ENCODE measurements around the gene WNT5B.
A peak's percentile ranks its signal among the peaks of the same experiment; 100 is the strongest.

Gene WNT5B

DNA sequence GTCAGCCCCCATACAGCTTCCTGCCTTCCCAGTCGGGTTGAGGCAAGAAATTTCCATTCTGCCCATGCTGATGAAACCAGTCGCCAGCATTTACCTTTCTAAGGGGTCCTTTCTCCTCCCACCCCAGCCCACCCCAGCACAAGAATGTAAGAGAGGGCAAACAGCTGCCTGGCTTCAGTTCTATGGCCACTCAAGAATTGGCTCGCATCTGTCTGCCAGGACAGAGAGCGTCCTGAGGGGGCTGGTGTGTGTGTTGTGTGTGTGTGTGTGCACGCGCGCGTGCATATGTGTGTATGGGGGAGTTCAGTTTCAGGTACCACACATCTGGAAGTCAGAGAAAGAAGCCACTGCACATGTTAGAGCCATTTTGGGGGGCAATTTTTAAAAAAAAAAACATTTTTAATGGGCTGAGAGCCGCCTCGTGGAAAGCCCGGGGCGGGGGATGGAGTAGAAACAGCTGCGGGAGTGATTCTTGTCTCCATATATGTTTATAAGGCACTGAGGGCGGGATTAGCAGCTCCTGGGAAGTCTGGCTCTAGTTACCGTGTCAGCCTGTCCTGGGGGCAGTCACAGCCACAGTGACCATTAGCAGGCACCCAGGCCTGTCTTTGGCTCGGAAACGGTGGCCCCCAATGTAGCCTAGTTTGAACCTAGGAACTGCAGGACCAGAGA, at the start of gene WNT5B:
TSS of gene WNT5B (plus strand) at position 566 of the 672 bp plus-strand sequence. CDS start 2,124 bp downstream, outside the sequence.
- no peak for FAIRE-seq

DNA sequence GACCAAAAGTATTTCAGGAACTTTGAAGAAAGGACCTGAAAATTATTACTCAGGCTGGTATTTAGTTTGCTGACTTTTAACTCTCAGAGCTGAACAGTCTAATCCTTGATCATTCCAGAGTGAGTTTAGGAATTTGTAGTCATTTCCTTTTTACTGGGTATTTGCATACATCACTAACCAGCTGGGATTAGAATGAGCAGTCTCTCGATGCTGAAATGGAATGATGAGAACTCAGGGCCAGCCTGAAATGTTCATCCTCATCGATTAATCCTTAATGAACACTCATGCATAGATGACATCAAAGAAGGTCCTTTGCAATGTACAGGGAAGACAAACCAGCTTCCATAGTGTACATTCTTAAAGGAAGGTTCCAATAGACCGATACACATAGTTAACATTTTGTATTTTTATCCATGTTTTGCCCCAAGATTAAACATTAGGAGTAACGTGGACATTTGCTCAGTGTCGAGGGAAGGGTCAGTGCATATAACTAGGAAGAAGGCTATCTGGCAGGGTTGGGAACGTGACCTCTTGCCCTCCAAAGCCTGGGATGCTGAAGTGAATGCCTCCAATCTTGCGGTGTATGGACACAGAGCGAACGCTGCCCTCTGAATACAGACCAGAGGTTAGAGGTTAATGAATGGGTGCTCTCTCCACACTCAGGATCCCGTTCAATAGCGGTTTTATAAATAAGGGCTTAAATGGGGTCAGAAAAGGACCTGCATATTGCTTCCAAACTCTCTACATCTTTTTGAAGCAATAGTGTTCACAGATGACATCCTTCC, 49.2 kb upstream of the WNT5B start:
- no peak for FAIRE-seq

DNA sequence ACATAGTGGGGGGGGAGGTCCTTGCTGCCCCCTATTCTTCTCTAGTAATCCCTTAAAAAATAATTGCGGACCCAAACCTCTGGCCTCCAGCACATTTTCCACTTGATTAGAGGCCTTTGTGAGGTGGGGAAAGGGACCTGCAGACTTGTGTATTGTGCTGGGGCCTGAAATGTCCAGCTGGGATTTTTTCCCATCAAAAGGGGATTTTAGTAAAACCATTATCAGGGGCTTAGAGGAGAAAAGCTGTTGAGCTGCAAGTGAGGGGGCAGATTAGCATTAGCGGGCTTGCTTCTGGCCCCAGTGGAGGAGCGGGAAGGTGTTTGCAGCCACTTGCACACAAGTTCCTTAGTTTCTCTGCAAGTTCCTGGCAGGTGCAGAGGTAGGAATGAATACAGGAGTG, 48.5 kb upstream of the WNT5B start:
- FAIRE-seq = no peak

DNA sequence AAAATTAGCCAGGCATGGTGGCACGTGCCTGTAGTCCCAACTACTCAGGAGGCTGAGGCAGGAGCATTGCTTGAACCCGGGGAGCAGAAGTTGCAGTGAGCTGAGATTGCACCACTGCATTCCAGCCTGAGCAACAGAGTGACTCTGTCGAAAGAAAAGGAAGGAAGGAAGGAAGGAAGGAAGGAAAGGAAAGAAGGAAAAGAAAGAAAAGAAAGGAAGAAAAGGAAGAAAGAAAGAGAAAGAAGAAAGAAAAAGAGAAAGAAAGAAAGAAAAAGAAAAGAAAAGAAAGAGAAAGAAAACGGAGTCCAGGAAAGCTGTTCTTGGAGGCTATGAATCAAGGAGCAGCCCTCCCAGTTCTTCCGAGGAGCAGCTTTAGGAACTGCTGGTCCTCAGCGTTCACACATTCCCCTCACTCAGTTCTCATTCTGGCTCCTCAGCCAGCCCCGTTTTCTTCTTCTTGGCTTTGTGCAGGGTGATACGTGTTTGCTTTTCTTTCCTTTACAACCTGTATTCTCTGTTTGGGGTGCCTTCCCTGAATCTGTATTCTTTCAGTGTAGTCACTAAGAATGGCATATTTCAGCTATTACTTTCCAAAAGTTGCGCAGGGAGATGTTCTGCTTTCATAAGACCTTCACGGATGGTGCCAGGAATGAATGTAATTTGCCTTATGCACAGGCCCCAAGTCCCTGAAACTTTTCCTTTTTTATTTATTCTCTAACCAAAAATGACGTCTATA, 46.9 kb upstream of the WNT5B start:
- no peak for FAIRE-seq

DNA sequence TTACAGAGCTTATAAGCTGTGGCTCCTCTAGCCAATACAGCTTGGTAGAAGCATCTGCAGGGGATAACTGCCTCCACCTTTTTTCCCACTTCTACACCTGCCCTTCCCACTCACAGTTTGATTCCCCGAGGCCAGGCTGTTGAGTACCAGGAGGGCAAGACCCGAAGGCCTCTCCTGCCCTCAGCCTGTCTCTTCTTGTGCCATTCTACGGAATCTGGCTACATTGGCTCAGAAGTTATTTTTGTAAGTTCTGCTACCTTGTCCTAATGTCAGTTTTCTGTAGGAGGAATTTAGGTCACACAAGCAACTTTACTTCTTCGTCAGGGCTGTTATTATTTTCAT, 46.4 kb upstream of the WNT5B start:
- no peak for FAIRE-seq

DNA sequence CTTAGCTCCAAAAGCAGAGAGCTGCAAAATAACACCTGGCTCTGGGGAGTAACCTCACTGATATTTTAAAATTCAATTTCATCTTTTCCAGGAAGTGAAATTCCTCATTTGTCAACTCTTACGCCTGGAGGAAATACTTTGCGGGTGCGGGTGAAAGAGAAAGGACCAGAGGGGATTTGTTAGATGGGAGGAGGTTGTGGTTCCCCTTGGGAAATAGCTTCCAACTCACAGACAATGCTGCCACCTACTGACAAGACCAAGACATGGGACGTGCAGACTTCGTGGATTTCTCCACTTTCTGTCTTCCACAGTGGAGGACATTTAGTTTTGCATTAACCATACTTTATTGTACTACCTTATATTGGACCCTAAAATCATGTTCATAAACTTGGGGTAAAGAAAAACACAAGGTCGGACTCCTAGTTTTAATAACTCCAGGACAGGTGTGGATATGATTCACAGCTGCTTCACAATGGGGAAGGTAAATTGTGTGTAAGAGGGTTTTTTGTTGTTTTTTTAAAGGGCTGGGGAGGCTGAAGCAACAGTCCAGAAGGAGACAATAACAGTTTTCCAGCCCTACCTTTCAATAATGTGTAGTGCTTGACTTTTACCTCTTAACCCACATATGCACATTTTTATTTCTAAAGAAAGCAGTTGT, 45.5 kb upstream of the WNT5B start:
- peak; percentile 70 for FAIRE-seq

DNA sequence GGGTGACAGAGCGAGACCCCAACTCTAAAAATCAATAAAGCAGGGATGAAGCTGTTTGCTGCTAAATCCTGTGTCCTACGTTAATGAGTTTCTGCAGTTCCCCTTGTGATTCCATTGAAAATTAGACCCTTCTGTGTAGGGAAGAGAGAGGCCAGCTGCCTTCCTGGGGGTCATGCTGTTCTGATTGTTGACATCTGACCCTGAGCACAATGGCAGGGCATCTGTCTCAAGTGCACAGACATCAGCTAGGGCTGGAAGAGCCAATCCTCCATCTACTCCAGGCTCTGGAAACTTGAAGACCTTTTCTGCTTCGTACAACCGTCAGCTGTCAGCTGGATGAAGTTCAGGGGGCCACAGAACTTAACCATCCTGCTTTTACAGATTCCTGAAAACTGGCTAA, 44.7 kb upstream of the WNT5B start:
- FAIRE-seq = no peak

DNA sequence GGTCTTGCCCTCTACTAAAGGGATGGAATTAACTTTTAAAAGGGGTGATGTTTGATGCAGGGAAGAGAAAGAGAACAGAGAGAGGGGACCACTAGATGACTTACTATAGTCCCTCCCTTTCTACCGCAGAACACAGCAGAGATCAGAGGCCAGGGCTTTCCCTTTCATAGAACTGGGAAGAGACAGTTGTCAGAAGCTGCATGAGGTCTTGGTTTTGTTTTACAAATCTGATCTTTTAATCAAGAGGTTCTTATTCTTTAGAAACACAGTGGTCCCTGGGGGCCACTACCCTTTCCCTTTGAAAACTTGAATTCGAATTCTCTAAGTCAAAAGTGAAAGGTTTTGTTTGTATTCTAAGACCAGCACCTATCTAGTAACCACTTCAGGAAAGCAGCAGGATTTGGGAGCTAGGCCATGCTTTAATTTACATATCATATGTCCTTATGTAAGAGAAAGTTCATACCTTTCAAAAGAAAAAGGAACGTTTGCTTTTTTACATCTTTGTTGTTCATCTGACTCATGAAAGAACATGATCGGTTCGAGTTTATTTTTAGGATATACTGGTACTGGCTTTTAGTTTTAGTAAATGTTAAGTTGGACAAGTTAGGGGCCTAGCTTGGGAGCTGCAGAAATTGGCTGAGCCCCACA, 41.0 kb upstream of the WNT5B start:
- FAIRE-seq = no peak

DNA sequence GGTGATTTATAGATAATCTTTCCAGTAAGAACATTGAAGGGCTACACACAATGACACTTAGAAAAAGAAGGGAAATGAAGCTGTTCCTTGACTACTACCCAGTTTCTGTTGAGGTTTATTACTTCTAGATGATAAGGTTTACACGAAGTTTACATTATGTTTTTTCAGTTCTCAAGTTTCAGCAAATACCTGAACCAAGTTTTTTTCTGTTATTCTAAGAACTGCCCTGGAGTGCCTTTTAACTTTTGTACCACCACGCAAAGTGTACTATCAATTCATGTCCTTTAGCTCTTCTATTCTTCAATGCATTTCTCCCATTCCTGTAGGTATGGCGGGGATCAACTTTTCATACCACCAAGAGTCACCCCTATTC, 40.5 kb upstream of the WNT5B start:
- no peak for FAIRE-seq

DNA sequence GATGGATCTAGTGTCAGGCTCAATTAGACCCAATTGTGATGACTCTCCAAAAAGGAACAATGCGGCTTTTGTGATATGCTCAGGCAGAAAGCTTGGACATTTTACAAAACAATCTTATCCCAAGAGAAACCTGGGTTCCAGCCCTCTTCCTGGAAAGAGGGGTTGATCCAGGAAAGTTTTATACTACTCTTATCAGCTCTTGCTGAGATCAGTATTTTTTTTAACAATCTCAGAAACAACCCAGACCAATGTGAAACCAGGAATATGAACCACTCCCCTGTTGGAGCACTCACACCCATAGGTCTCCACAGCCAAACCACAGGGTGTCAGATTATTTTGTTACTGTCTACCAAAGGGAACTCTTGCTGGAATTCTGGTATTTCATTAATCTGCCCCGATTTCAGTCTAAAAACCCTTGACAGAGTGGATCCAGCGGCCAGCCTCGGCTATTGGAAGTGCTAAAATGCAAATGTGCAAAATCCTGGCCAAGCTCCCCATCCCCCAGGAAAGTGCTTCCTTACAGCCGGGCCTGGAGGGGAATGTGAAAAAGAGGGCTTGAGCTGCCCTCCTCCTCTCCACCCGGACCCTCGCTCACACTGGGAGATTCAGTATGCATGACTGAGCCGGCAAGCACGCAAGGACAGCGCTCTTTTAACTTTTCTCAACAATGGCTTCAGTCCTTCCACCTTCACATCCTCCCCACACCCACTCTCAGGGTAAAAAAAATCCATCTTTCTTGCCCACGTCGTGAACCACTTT, 38.6 kb upstream of the WNT5B start:
- no peak for FAIRE-seq

DNA sequence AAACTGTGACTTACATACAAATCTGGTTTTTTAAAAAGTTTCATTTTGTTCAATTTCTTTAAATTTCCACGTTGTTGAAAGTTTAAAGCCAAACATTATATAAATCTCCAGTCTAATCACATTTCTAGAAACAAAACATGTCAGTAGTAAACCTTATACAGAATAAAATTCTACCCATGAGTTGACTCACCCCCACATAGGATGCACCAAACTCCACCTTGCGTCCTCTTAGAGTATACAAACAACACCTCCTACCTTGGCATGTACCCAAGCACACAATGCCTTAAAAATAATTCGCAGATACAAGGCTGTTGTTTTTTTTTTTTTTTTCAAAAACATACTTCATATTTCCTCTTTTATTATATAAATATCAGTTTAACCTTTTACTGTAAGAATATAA, 38.0 kb upstream of the WNT5B start:
- no peak for FAIRE-seq

DNA sequence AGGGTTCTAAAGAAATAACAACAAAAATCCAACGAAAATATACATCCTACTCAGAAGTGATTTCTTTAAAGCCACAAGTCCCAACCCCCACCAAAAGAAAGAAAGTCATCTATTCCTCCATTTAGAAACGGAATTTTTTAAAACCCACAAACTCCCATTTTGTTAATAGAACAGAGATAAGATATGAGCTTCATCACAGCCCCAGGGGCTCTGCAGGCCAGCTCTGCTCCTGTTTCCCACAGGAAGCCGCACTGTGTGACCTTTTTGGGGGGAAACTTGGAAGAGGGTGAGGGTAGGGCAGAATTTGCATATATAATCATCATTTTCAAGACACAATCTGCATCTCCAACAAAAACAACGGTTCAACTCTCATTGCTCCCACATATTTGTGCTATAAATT, 37.5 kb upstream of the WNT5B start:
- no peak for FAIRE-seq

DNA sequence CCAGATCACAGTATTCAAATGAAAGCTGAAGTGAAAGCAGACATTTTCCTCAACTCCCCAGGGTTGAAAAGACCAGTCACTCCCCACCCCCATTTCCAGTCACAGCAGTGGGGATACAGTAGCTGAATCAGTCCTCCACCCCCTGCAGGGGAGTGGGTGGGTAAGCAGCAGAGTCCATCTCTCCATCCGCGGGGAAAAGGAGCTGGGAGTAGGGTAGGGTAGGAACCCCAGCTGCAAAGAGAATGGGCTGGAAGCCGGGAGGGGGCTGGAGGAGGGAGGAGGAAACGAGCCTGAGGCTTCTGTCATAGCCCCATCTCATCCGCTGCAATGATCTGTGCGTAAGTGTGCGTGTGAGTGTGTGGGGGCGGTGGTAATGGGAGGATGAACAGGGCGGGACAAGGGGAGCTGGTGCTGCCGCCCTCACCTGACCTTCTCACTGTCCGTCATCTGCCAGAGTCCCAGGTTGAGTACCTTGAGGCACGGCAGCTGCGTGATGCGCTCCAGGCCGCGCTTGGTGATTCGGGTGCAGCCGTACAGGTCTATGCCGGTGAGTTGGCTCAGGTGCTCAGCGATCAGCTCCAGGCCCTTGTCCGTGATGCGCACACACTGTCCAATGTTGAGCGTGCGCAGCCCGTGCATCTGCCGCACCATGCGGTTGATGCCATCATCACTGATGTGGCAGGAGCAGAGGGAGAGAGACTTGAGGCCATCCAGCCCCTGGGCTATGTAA, 36.4 kb upstream of the WNT5B start:
- FAIRE-seq = no peak

DNA sequence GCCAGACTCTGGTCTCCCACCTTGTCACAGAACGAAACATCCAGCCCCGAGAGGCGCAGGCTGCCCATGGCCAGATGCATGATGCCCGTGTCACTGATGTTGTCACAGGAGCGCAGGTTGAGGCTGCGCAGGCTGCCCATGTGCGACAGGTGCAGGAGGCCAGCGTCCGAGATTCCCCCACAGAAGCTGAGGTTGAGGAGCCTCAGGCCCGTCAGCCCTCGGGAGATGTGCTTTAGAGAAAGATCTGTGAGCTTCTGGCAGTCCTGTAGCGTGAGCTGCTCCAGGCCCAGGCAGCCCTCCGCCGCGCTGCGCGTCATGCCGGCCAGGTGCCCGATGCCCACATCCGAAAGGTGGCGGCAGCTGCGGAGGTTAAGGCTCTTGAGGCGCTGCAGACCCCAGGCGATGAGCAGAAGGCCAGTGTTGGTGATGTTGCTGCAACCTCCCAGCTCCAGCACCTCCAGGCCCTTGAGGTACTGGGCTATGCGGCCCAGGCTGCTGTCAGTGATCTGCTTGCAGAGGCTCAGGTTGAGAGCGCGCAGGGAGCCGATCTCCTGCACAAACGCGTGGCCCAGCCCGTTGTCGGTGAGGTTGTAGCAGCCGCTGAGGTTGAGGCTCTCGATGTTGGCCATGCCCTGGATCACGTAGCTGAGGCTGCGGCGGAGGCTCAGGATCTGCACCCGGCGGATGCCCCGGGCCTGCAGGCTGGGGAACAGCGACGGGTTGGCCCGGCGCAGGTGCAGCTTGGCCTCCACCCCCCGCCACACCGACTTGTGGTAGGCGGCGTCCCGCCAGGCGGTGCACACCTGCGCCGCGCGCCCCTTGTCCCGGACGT, 35.6 kb upstream of the WNT5B start:
- FAIRE-seq = no peak

DNA sequence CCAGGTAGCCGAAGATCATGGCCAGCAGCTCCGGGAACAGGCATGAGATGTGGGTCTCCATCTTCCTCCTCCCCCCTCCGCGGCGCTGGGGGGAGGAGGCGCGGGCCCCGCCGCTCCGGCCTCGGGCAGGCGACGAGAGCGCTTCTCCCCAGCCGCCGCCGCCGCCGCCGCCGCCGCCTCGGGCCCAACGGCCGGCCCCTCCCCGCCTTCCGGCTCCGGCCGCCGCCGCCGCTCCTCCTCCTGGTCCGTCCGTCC, 35.1 kb upstream of the WNT5B start:
- no peak for FAIRE-seq

DNA sequence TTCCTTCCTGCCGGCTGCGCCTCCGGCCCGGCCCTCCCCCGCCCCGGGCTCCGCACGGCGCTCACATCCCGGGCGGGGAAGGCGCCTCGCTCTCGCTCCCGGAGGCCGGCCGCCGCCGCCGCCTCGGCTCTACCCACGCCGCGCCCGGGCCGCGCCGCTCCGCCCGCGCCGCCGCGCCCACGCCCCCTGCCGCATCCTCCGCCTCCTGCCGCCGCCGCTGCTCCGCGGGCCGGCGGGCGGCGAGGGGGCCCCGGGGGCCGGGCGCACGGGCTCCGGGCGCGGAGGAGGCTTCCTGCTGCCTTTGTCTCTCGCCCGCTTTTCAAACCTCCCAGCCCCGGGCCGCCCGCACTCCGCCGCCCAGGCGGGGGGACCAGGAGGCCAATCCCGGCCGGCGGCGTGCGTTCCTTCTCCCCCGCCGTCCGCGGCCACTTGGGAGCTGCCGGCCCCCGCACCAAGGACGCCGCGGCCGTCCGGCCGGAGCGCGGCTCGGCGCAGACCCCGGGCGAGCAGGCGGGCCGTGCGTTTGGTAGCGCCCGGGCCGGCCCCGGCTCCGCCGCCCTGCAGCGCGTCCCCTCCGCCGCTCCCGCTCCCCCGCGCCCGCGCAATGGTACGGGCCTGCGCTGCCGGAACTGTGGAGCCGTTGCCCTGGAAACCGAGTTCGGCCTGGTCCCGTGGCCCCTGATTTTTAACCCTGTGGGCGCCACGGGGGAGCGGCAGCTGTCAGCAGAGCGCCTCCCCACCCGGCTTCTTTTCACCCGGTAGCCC, 34.6 kb upstream of the WNT5B start, which contains the start of gene FBXL14:
TSS of gene FBXL14 (minus strand) at position 321 of the 765 bp plus-strand sequence. CDS start 515 bp downstream, outside the sequence.
- FAIRE-seq = no peak

DNA sequence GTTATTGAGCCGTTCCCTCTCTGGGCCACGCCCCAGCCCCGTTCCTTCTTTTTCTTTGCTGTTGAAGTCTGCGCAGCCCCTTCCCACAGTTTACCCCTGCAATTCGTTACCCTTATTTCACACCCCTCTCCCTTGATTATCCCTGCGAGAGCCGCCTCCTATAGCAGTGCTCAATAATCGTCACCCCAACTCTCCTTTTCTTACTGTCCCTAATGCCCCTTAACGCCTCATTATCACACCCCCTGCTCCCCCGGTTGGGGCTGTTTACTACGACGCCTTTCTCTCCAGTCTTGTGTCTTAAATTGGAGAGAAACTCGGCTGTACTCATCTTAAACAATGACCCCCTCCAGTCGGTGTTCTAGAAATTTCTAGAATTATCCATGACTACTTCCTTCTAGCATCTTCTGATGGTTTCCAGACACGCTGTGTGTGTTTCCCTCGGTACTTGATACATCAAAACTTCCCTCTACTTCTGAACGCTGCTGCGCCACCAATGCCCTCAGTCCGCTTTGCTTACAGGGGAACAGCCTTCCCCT, 33.9 kb upstream of the WNT5B start:
- no peak for FAIRE-seq

DNA sequence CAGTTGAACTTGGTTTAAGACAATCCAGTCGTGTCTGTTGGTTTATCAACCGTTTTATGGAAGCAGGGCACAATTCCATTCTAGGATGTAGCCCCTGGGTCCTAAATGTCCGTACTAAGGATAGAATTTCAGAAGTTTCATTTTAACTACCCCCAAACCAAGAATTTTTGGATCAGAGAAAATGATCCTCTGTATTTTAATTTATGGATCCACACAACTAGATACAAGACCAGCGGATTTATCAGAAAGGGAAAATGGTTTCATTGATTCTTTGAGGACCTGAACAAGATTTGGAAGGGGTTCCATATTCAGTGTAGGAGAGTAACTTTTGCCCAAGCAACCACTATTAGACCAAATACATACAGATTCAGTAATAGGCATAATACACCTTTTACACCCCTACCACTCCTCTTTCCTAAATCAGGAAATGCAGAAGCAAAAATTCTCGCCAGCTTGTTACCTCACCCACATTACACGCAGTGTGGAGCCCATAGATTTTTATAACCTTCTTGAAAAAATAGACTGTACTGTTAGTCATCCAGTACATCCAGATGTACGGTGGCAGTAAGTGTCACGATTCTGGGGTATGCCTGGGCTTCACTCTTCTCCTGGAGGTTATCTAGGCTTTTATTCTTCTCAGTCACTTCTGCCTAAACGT, 33.2 kb upstream of the WNT5B start:
- no peak for FAIRE-seq

DNA sequence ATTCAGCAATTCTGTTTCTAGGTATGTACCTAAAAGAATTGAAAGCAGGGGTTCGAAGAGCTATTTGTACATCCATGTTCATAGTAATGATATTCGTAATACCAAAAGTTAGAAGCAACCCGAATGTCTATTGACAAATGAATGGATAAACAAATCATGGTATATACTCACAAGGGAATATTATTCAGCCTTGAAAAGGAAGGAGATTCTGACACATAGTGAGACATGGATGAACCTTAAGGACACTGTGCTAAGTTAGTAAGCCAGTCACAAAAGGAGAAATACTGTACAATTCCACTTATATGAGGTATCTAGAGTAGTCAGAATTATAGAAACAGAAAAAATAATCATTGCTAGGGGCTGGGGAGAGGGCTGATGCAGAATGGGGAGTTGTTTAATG, 30.3 kb upstream of the WNT5B start:
- no peak for FAIRE-seq

Data from endometrium (tissue), 2 donors.